Superior temporal gyrus (tissue), 1 donor: ENCODE results near the gene ADCY9.
"Not testable (repeated sequence)": the region's sequence is repeated elsewhere in the genome, so short reads cannot be mapped to it uniquely, and the experiment has no call there.

Experiments
- DNase-seq: peaks from one replicate; pipeline ENCODE4 v3.0.0-alpha.2; 2016; ENCODE audit errors: extremely low spot score

ADCY9 gene

GRCh38 chr16:3974751-3975150 is 141.5 kb downstream of the ADCY9 start:
- DNase-seq, result no peak

- DNase-seq, result no peak
Measured at GRCh38 chr16:3971706-3972105, 144.5 kb downstream of the ADCY9 start.

GRCh38 chr16:3971261-3971660 is 145.0 kb downstream of the ADCY9 start:
- no peak for DNase-seq

GRCh38 chr16:3968551-3968950 is 147.7 kb downstream of the ADCY9 start:
- DNase-seq, result no peak

GRCh38 chr16:3966681-3967080 is 149.6 kb downstream of the ADCY9 start:
- no peak for DNase-seq

GRCh38 chr16:3965781-3966582 is 150.3 kb downstream of the ADCY9 start:
- no peak for DNase-seq

GRCh38 chr16:3965306-3965705 is 150.9 kb downstream of the ADCY9 start:
- DNase-seq, result no peak

- no peak for DNase-seq
Measured at GRCh38 chr16:3964686-3965290, 151.5 kb downstream of the ADCY9 start.

- DNase-seq, result no peak
Measured at GRCh38 chr16:3963886-3964685, 152.2 kb downstream of the ADCY9 start.

- DNase-seq, result no peak
Measured at GRCh38 chr16:3963203-3963602, 153.0 kb downstream of the ADCY9 start.

- DNase-seq, result peak; percentile 75
Measured at GRCh38 chr16:3961449-3961849, 154.8 kb downstream of the ADCY9 start.

- DNase-seq, result not testable (repeated sequence)
Measured at GRCh38 chr16:3959926-3960590, 156.2 kb downstream of the ADCY9 start.

- no peak for DNase-seq
Measured at GRCh38 chr16:3959148-3959547, 157.1 kb downstream of the ADCY9 start.

GRCh38 chr16:3957344-3957980 is 158.8 kb downstream of the ADCY9 start:
- DNase-seq, result no peak

GRCh38 chr16:3954411-3954921 is 161.8 kb downstream of the ADCY9 start:
- no peak for DNase-seq

- DNase-seq, result no peak
Measured at GRCh38 chr16:3953728-3954410, 162.4 kb downstream of the ADCY9 start.

GRCh38 chr16:3952737-3953131 is 163.5 kb downstream of the ADCY9 start:
- DNase-seq, result no peak

GRCh38 chr16:3951861-3952736 is 164.1 kb downstream of the ADCY9 start:
- DNase-seq, result no peak

- DNase-seq, result not testable (repeated sequence)
Measured at GRCh38 chr16:3951380-3951779, 164.9 kb downstream of the ADCY9 start.
